Activated CD8-positive, alpha-beta memory T cell treated with anti-CD3 and anti-CD28 coated beads, Interleukin-2, amount 10 ng/mL, durations not matched to agents 7 days and 5 days (primary cell): ENCODE data around the gene USP17L27. TPM values are rescaled to one million over a fixed set of nuclear protein-coding genes. Genes with fewer than 3 reads are reported as not detected.

ENCODE experiments used
- total RNA-seq, 2 experiments: library from RNA; stranded (reverse); gene quantifications; one replicate each; pipeline ENCODE4 v1.2.3, GENCODE V29; 2021

Gene USP17L27
- total RNA-seq, 2 experiments from 2014 or later = not detected

Other genes starting within 250 kb of the USP17L27 start
- gene FAM90A26, start 173.7 kb upstream of the USP17L27 start, total RNA-seq = not detected
- gene USP17L10, start 133.5 kb upstream of the USP17L27 start, total RNA-seq = not detected
- gene USP17L11, start 128.7 kb upstream of the USP17L27 start, total RNA-seq = not detected
- not detected for gene USP17L12, start 124.0 kb upstream of the USP17L27 start, total RNA-seq
- gene USP17L13, start 119.3 kb upstream of the USP17L27 start, total RNA-seq = not detected
- gene USP17L15, start 109.8 kb upstream of the USP17L27 start, total RNA-seq = not detected
- gene USP17L17, start 100.3 kb upstream of the USP17L27 start, total RNA-seq = not detected
- gene USP17L18, start 95.5 kb upstream of the USP17L27 start, total RNA-seq = not detected
- not detected for gene USP17L19, start 90.8 kb upstream of the USP17L27 start, total RNA-seq
- gene USP17L20, start 86.0 kb upstream of the USP17L27 start, total RNA-seq = not detected
- not detected for gene USP17L21, start 81.3 kb upstream of the USP17L27 start, total RNA-seq
- gene USP17L22, start 76.5 kb upstream of the USP17L27 start, total RNA-seq = not detected
- gene USP17L24, start 19.0 kb upstream of the USP17L27 start, total RNA-seq = not detected
- gene USP17L25, start 14.2 kb upstream of the USP17L27 start, total RNA-seq = not detected
- gene USP17L26, start 9.5 kb upstream of the USP17L27 start, total RNA-seq = not detected
- not detected for gene USP17L5, start 4.7 kb upstream of the USP17L27 start, total RNA-seq
- gene USP17L28, start 4.7 kb downstream of the USP17L27 start, total RNA-seq = not detected
- not detected for gene USP17L29, start 9.5 kb downstream of the USP17L27 start, total RNA-seq
- gene USP17L30, start 19.0 kb downstream of the USP17L27 start, total RNA-seq = not detected
- gene DEFB131A, start 100.3 kb downstream of the USP17L27 start, total RNA-seq = not detected